Keratinocyte (primary cell): ENCODE measurements around the gene BHLHA9. TPM values are rescaled to one million over a fixed set of nuclear protein-coding genes. Genes with fewer than 3 reads are reported as not detected.
"Not testable (repeated sequence)": the region's sequence is repeated elsewhere in the genome, so short reads cannot be mapped to it uniquely, and the experiment has no call there.

Source experiments
- DNase-seq: peaks from one replicate; pipeline ENCODE4 v3.0.0-alpha.2; 2011; ENCODE audit warnings: low read depth, missing footprints, low spot score
- FAIRE-seq: peaks from 2 replicates; lab custom pipeline; 2011; peaks lifted over from hg19 to GRCh38; lab: Jason Lieb, UNC
- H2AFZ ChIP-seq: 2 replicates; pipeline ENCODE4 v1.6.0; 2012; ENCODE audit warnings: low read length, control low read depth, inconsistent platforms; ENCODE audit not compliant: control insufficient read depth
- H3K27ac ChIP-seq: 2 replicates; pipeline ENCODE4 v1.5.1; 2011; ENCODE audit warnings: low read length; ENCODE audit not compliant: control insufficient read depth, insufficient read depth
- H3K27me3 ChIP-seq: 3 replicates; pipeline ENCODE4 v1.6.0; 2011; ENCODE audit warnings: low read length; ENCODE audit not compliant: control insufficient read depth, insufficient read depth; ENCODE audit errors: extremely low read depth
- H3K36me3 ChIP-seq, 2 experiments: 2 replicates in 1 of 2; 3 replicates in 1 of 2; pipeline ENCODE4 v1.5.1; 2011; ENCODE audit warnings: low read length in 2 of 2, mild to moderate bottlenecking in 1 of 2; ENCODE audit not compliant: control insufficient read depth in 2 of 2, insufficient read depth in 2 of 2; ENCODE audit errors: extremely low read depth in 1 of 2
- H3K4me1 ChIP-seq: 3 replicates; pipeline ENCODE4 v1.5.1; 2011; ENCODE audit warnings: low read length; ENCODE audit not compliant: control insufficient read depth, insufficient read depth; ENCODE audit errors: extremely low read depth
- H3K4me2 ChIP-seq: 3 replicates; pipeline ENCODE4 v1.6.0; 2011; ENCODE audit warnings: low read depth, low read length; ENCODE audit not compliant: control insufficient read depth, insufficient read depth; ENCODE audit errors: extremely low read depth
- H3K4me3 ChIP-seq, 3 experiments: fragments of 200-600 bp in 1 of 3; sonication (generic) in 1 of 3; 2 replicates in 2 of 3; 3 replicates in 1 of 3; pipeline ENCODE4 v1.5.1; 2011 to 2016; ENCODE audit warnings: low read length in 3 of 3, mild to moderate bottlenecking in 3 of 3, control low read depth in 2 of 3, inconsistent platforms in 1 of 3, low read depth in 1 of 3, mixed read lengths in 1 of 3, mixed run types in 1 of 3, moderate library complexity in 1 of 3; ENCODE audit not compliant: control insufficient read depth in 2 of 3, insufficient read depth in 2 of 3; ENCODE audit errors: extremely low read depth in 1 of 3
- H3K79me2 ChIP-seq: 2 replicates; pipeline ENCODE4 v1.6.0; 2012; ENCODE audit warnings: low read length; ENCODE audit not compliant: control insufficient read depth, insufficient read depth
- H3K9ac ChIP-seq: 3 replicates; pipeline ENCODE4 v1.6.0; 2011; ENCODE audit warnings: low read length; ENCODE audit not compliant: control insufficient read depth, insufficient read depth; ENCODE audit errors: extremely low read depth
- H3K9me1 ChIP-seq: 3 replicates; pipeline ENCODE4 v1.6.0; 2011; ENCODE audit warnings: low read length; ENCODE audit not compliant: control insufficient read depth, insufficient read depth; ENCODE audit errors: extremely low read depth
- H3K9me3 ChIP-seq: 2 replicates; pipeline ENCODE4 v1.5.1; 2012; ENCODE audit warnings: low read depth, low read length; ENCODE audit not compliant: control insufficient read depth
- H4K20me1 ChIP-seq: 3 replicates; pipeline ENCODE4 v1.6.0; 2011; ENCODE audit warnings: low read length; ENCODE audit not compliant: control insufficient read depth, insufficient read depth; ENCODE audit errors: extremely low read depth
- EZH2 ChIP-seq: IDR thresholded peaks from one replicate; pipeline ENCODE4 v1.6.1; 2012; ENCODE audit warnings: inconsistent platforms, mild to moderate bottlenecking, low read length, moderate library complexity
- dilution Hi-C: fragments of 300-500 bp; cut with MboI; formaldehyde crosslinking; loops from one replicate; pipeline ENCODE4 v1.7.0; 2020; ENCODE audit warnings: low sequenced_read_pairs; ENCODE audit not compliant: extremely low pct_ligation_motif_present
- polyA plus RNA-seq, 5 experiments: library from polyadenylated mRNA; depleted of rRNA in 3 of 5; stranded (reverse) in 3 of 5; stranded (forward) in 1 of 5; unstranded in 1 of 5; fragments of >200 nt; gene quantifications; 1 replicate in 1 of 5; 2 replicates in 3 of 5; 3 replicates in 1 of 5; pipeline versions ENCODE4 v1.2.1 to v1.2.3, GENCODE V29; 2011 to 2012; ENCODE audit warnings: missing spikeins in 2 of 5, low read depth in 1 of 5, low replicate concordance in 1 of 5
- TF ChIP-seq, protein P1 (sequence below), 3 experiments: IDR thresholded peaks in 1 of 3; conservative IDR thresholded peaks in 1 of 3; optimal IDR thresholded peaks in 1 of 3; 2 replicates in 2 of 3; 3 replicates in 1 of 3; pipeline versions ENCODE3 to v1.5.1; 2011; ENCODE audit warnings: low read length in 3 of 3, mild to moderate bottlenecking in 3 of 3, moderate library complexity in 2 of 3, control low read depth in 1 of 3, inconsistent platforms in 1 of 3; ENCODE audit not compliant: insufficient read depth in 2 of 3; ENCODE audit errors: extremely low read depth in 1 of 3

Gene BHLHA9
- polyA plus RNA-seq, 1 donor (not counting 4 experiments of a cell fraction or from before 2014, with no cell fraction given), result not detected

DNA sequence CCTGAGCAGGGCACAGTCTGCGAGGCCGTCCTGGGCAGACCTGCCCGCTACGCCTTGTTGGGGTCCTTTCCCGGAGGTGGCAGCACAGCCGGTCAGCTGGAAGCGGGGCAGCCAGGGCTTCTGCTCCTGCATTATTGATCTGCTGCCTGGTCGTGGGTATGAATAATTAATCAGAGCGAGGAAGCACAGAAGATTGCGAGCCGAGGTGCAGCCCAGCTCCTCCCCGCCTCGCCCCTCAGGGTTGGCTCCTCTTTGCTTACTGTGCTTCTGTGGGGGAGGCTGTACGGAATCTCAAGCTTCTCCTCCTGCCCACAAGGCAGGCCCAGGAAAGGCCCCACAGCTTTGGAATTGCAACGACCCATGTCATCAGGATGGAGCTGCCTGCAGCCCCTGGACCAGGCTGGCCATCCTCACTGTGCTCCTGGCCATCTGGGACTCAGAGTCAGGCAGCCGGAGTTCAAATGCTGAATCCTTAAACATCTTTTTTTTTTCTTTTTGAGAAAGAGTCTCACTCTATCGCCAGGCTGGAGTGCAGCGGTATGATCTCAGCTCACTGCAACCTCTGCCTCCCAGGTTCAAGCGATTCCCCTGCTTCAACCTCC is 34.8 kb downstream of the BHLHA9 start:
- Histone ChIP-seq H4K20me1 (no peaks in the 10 kb centered on the region), H3K9me1 (no peaks in the 10 kb centered on the region), H3K27me3 (peaks cover 6% of the 10 kb centered on the region), H3K27ac (no peak overlapping the region), H2AFZ (no peak overlapping the region), H3K4me3 (no peak overlapping the region), H3K9me3 (no peaks in the 10 kb centered on the region), H3K9ac (no peak overlapping the region), H3K36me3 (no peaks in the 10 kb centered on the region), H3K4me1 (no peaks in the 10 kb centered on the region), H3K79me2 (no peaks in the 10 kb centered on the region), H3K4me2 (no peak overlapping the region)
- DNase-seq, result no peak
- dilution Hi-C loops, result no loop called here
- no peak for FAIRE-seq
- TF ChIP-seq, protein P1, sequence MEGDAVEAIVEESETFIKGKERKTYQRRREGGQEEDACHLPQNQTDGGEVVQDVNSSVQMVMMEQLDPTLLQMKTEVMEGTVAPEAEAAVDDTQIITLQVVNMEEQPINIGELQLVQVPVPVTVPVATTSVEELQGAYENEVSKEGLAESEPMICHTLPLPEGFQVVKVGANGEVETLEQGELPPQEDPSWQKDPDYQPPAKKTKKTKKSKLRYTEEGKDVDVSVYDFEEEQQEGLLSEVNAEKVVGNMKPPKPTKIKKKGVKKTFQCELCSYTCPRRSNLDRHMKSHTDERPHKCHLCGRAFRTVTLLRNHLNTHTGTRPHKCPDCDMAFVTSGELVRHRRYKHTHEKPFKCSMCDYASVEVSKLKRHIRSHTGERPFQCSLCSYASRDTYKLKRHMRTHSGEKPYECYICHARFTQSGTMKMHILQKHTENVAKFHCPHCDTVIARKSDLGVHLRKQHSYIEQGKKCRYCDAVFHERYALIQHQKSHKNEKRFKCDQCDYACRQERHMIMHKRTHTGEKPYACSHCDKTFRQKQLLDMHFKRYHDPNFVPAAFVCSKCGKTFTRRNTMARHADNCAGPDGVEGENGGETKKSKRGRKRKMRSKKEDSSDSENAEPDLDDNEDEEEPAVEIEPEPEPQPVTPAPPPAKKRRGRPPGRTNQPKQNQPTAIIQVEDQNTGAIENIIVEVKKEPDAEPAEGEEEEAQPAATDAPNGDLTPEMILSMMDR (optimal IDR thresholded peaks at IDR 0.05 in 1 of 3, IDR thresholded peaks at IDR 0.05 in 1 of 3, conservative IDR thresholded peaks at IDR 0.05 in 1 of 3; ENCODE audit: extremely low read depth in 1 of 3, insufficient read depth in 2 of 3, low read length in 3 of 3), result no peak
- TF ChIP-seq EZH2, result no peak

DNA sequence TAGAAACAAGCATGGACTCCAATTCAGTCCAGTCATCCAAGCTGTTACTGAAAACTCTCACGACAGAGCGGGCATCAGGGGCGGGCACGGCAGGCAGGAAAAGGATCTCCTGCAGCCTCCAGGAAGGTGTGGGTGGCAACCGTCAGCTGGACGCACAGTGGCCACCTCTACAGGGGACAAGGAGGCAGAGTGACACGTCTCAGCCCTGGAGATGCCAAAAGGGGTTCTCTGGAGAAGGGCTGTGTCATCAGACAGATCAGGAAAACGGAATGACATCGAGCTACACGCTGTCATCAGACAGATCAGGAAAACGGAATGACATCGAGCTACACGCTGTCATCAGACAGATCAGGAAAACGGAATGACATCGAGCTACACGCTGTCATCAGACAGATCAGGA is 37.6 kb downstream of the BHLHA9 start:
- H3K4me2 ChIP-seq, H3K9me1 ChIP-seq, H2AFZ ChIP-seq, H3K79me2 ChIP-seq, H3K27ac ChIP-seq, H3K9ac ChIP-seq, H3K4me1 ChIP-seq, H3K36me3 ChIP-seq, H3K27me3 ChIP-seq, H3K4me3 ChIP-seq, dilution Hi-C loops, DNase-seq, H3K9me3 ChIP-seq, FAIRE-seq, H4K20me1 ChIP-seq: not testable (repeated sequence)
